HUES6 (cell line): ENCODE data around the gene KCNMA1.

Source experiments
- H3K27ac ChIP-seq: 2 replicates; pipeline ENCODE4 v1.7.0; 2013; ENCODE audit warnings: low read depth, mild to moderate bottlenecking, low read length, inconsistent platforms
- H3K27me3 ChIP-seq: 2 replicates; pipeline ENCODE4 v1.6.1; 2013; ENCODE audit warnings: low read length; ENCODE audit not compliant: control insufficient read depth, insufficient read depth
- H3K36me3 ChIP-seq: 2 replicates; pipeline ENCODE4 v1.6.1; 2013; ENCODE audit warnings: low read length; ENCODE audit not compliant: control insufficient read depth, insufficient read depth
- H3K4me1 ChIP-seq: 2 replicates; pipeline ENCODE4 v1.6.1; 2013; ENCODE audit warnings: low read length; ENCODE audit not compliant: control insufficient read depth, insufficient read depth
- H3K4me3 ChIP-seq: 2 replicates; pipeline ENCODE4 v1.5.1; 2013; ENCODE audit warnings: low read depth, low read length
- H3K9ac ChIP-seq: one replicate; pipeline ENCODE4 v1.6.1; 2013; ENCODE audit warnings: mild to moderate bottlenecking, low read length
- H3K9me3 ChIP-seq: 2 replicates; pipeline ENCODE4 v1.6.1; 2013; ENCODE audit warnings: low read depth, low read length; ENCODE audit not compliant: control insufficient read depth, insufficient read depth

Gene KCNMA1

DNA sequence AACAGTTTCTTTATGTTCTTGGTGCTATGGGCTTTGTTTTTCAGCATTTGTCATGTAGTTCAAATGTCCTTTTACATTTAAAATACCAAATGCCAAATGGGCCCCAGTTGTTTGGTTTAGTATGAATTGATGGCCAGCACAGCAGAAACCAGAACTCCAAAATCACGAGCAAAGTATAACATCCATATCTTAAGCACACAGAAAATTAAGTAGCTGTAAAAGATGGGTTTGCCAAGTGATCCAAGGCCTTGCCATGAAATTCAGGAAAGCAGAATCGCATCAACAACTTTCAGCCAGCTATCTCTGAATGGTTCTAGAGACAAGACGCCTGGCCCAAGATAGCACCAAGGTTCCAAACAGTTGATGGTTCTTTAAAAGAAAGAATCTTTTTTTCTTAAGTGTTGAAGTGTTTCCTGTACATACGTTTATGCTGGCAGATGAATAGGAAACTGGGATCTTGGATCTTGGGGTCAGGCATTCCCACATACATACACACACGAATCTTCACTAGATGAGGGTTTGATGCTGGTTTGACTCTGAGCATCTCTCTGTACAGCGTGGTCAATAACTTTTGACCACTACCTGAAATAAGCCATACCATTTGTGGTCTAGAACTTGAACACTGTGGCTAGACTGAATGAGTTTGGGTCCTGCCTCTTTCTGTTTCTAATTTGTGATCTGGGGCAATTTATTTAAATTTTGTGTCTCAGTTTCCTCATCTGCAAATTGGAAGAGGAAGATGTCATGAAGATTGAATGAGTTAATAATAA, 711.8 kb downstream of the KCNMA1 start:
- Histone ChIP-seq H3K36me3 (no peaks in the 10 kb centered on the region), H3K4me3 (no peak overlapping the region), H3K9ac (no peak overlapping the region), H3K9me3 (no peaks in the 10 kb centered on the region), H3K27ac (no peak overlapping the region), H3K4me1 (no peaks in the 10 kb centered on the region; the same call in 1 of the 2 replicates), H3K27me3 (no peaks in the 10 kb centered on the region)

DNA sequence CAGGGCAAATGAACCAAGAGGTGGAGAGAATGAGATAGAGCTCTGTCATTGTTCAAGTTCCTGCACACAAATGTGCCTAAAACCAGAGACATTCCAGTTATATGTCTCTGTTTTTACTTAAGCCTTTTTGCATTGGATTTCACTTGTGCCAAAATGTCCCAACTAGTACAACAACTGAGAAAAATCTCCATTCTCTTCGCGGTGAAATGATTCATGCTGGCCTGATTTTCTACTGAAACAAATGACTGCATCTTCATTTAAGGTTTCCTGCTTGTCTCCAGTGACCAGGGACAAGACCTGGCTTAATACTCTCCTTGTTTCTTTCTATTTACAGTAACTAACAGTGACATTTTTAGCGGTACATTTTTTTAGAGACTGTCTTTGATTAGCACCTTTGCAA, 714.9 kb downstream of the KCNMA1 start:
- H3K4me1 ChIP-seq = no peaks in the 10 kb centered on the region
- H3K27me3 ChIP-seq = no peaks in the 10 kb centered on the region
- no peaks in the 10 kb centered on the region for H3K36me3 ChIP-seq
- no peak overlapping the region for H3K4me3 ChIP-seq
- H3K27ac ChIP-seq = no peak overlapping the region
- H3K9ac ChIP-seq = no peak overlapping the region
- H3K9me3 ChIP-seq = no peaks in the 10 kb centered on the region

DNA sequence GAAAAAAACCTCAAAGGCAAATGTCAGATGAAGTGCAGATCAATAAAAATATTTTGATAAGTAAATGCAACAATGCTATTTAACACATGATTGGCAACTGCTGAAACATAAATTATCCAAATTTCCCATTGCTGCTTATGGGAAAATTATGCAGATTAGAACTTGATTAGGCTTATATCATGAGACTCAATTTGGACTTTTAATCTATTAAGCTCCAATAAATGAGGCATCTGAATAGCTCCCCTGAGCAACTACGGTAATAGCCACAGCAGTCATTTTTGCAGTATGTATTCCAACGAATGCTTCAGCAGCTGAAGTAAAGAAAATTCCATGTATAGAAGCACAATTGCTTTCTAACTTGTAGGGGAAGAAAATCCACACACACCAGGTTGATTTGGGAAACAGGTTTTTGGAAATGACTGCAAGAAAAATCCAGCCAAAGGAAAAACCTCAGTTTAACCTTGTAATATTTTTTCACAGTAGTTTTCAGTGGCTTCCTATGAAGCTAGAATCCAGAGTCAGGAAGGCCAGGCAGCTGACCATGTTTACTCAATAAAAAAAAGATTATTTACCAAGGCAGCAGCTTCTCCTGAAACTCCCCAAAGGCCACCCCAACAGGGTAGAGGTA, 716.1 kb downstream of the KCNMA1 start:
- Histone ChIP-seq H3K36me3 (no peaks in the 10 kb centered on the region), H3K4me3 (no peak overlapping the region), H3K27me3 (no peaks in the 10 kb centered on the region), H3K27ac (no peak overlapping the region), H3K9me3 (no peaks in the 10 kb centered on the region), H3K4me1 (no peaks in the 10 kb centered on the region), H3K9ac (no peak overlapping the region)

DNA sequence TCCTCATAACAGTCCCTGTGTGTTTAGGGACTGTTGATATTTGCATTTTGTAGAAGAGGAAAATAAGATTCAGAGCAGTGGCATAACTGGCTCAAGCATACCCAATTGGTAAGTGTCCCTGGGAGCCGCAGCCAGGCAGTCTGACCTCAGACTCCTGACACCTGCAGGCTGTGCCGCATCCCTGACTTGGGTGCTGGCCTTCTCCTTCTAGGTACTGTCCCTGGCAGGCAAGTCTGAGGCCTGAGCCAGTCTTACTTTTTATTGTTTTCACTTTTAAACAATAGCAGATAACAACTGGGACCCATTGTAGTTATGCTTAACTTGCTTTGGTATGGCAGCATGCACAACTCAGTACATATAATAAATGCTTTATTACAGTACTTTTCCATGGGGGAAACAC, 717.0 kb downstream of the KCNMA1 start:
- Histone ChIP-seq H3K27ac (no peak overlapping the region), H3K9me3 (no peaks in the 10 kb centered on the region), H3K9ac (no peak overlapping the region), H3K4me1 (no peaks in the 10 kb centered on the region), H3K4me3 (no peak overlapping the region), H3K36me3 (no peaks in the 10 kb centered on the region), H3K27me3 (no peaks in the 10 kb centered on the region)

DNA sequence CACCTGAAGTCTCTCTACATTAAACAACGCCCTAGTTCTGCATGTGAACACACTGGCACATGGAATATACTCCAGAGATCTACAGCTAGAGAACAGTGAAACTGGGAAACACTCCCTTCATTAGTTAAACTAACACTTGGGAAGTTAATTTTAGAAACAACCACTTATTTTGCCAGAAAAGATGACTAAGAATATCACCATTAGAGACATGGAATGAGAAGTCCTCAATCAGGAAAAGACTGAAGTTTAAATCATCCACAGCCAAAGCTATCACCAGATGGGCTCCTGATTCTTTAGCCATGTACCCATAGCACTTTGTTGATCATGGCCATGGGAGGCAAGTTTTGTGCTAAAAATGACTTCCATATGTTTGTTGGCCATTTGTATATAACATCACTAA, 719.5 kb downstream of the KCNMA1 start:
- H3K27ac ChIP-seq = no peak overlapping the region
- no peak overlapping the region for H3K4me3 ChIP-seq
- H3K36me3 ChIP-seq = no peaks in the 10 kb centered on the region

GRCh38 chr10:76917071-76917470, 720.5 kb downstream of the KCNMA1 start:
- Histone ChIP-seq H3K27me3 (no peaks in the 10 kb centered on the region), H3K9ac (no peak overlapping the region), H3K36me3 (no peaks in the 10 kb centered on the region), H3K9me3 (no peaks in the 10 kb centered on the region), H3K4me3 (no peak overlapping the region), H3K4me1 (no peaks in the 10 kb centered on the region), H3K27ac (no peak overlapping the region)

More for the DNA sequence above, 719.5 kb downstream of the KCNMA1 start:
- Histone ChIP-seq H3K9ac (no peak overlapping the region), H3K4me1 (no peaks in the 10 kb centered on the region), H3K27me3 (no peaks in the 10 kb centered on the region), H3K9me3 (no peaks in the 10 kb centered on the region)

- H3K4me3 ChIP-seq = no peak overlapping the region
- no peaks in the 10 kb centered on the region for H3K36me3 ChIP-seq
- no peaks in the 10 kb centered on the region for H3K9me3 ChIP-seq
- H3K27ac ChIP-seq = no peak overlapping the region
- H3K9ac ChIP-seq = no peak overlapping the region
- H3K4me1 ChIP-seq = no peaks in the 10 kb centered on the region
- H3K27me3 ChIP-seq = no peaks in the 10 kb centered on the region
Measured at GRCh38 chr10:76916536-76916935, 721.1 kb downstream of the KCNMA1 start.

DNA sequence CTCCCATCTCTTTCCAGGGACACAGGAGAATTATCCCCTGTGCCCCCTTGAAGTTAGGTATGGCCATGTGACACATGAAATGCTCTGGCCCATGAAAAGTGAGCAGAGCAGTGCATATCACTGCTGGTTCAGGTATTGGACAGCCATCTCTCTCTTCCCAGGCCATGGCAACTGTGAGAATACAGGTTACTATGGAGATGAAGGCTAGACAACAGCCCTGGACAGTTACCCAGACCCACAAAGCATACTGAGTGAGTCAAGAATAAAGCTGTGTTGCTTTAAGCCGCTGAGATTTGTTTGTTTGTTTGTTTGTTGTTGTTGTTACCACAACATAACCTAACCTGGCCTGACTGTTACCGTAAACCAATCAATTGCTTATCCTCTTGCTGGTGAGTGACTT, 722.3 kb downstream of the KCNMA1 start:
- Histone ChIP-seq H3K4me1 (no peaks in the 10 kb centered on the region), H3K9me3 (no peaks in the 10 kb centered on the region), H3K36me3 (no peaks in the 10 kb centered on the region), H3K27ac (no peak overlapping the region), H3K9ac (no peak overlapping the region), H3K27me3 (no peaks in the 10 kb centered on the region), H3K4me3 (no peak overlapping the region)

DNA sequence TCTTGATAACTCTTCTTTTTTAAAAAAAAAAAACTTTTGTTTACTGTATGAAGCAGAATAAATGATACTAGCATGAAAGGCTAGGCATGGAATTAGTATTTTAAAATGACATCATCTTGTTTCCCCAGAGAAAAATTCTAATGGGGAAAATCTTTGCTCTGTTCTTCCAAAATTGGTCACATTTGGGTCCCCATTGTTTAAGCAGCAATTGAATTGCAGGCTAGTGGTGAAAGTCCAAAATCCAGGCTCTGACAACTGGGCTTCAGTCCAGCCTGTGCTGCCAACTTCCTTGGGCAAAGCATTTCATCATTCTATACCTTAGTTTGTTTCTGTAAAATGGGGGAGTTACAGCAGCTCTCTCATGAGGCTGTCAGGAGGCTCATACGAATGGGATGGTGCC, 726.4 kb downstream of the KCNMA1 start:
- Histone ChIP-seq H3K27ac (no peak overlapping the region), H3K27me3 (no peaks in the 10 kb centered on the region), H3K36me3 (no peaks in the 10 kb centered on the region), H3K9me3 (no peaks in the 10 kb centered on the region), H3K4me3 (no peak overlapping the region), H3K9ac (no peak overlapping the region), H3K4me1 (no peaks in the 10 kb centered on the region)

- no peak overlapping the region for H3K4me3 ChIP-seq
- H3K36me3 ChIP-seq = no peaks in the 10 kb centered on the region
- H3K9me3 ChIP-seq = no peaks in the 10 kb centered on the region
- no peak overlapping the region for H3K9ac ChIP-seq
- no peaks in the 10 kb centered on the region for H3K27me3 ChIP-seq
- no peak overlapping the region for H3K27ac ChIP-seq
- no peaks in the 10 kb centered on the region for H3K4me1 ChIP-seq
Measured at GRCh38 chr10:76910184-76910962, 727.2 kb downstream of the KCNMA1 start.

DNA sequence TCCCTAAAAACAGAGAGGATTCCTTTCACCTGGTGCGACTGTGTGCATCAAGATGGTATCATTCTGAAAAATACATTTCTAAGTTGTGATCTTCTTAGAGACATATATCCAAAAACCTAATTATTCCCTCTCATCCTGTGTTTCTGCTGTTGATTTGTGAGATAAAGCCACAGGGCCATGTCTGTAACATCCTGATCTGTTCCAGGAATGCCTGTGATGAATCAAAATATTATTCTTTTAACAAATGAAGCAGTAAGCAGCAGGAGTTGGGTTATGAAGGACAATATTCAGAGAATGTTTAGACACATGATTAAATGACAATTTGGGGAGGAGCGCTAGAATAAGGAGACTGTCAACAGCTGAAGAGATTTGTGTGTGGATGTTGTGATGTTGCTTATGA, 731.4 kb downstream of the KCNMA1 start:
- Histone ChIP-seq H3K9ac (no peak overlapping the region), H3K27ac (no peak overlapping the region), H3K27me3 (no peaks in the 10 kb centered on the region), H3K9me3 (no peaks in the 10 kb centered on the region), H3K36me3 (no peaks in the 10 kb centered on the region), H3K4me3 (no peak overlapping the region), H3K4me1 (no peaks in the 10 kb centered on the region)
